ENCODE results near the gene MNS1. TPM values are rescaled to one million over a fixed set of nuclear protein-coding genes. Genes with fewer than 3 reads are reported as not detected.

Gene MNS1
- not detected for total RNA-seq (2013)
- polyA plus RNA-seq (under 1 TPM in 2 of 3 donors, not detected in 1; 0.03 to 0.29 TPM), polyA minus RNA-seq (not detected in 2 replicates), total RNA-seq (0 to 3.1 (median 0.18) reads per million in 11 experiments)

- Mint-ChIP-seq H3K27me3 (ENCODE audit: low read depth in 3 of 3) (no peaks in the 10 kb centered on the region), H3K4me3 (peak within 1 kb of the TSS; percentile 98 to 99), H3K9me3 (no peaks in the 10 kb centered on the region), H3K27ac (peak within 1 kb of the TSS; percentile 74 to 92 (median 84)), H3K36me3 (no peaks in the 10 kb centered on the region), H3K4me1 (peaks cover 29% of the 10 kb centered on the region)
- H3K4me2 ChIP-seq (replicated peaks; ENCODE audit: extremely low read depth, low read length, poor library complexity, severe bottlenecking) = peak within 1 kb of the TSS; percentile 74
- no peaks in the 10 kb centered on the region for H3K9me3 ChIP-seq (replicated peaks in 1 of 2; ENCODE audit: control insufficient read depth in 1 of 2, insufficient read depth in 1 of 2, low read length in 2 of 2)
- peak within 1 kb of the TSS; percentile 44 for H3K9ac ChIP-seq (ENCODE audit: insufficient read depth, low read length, poor library complexity, severe bottlenecking)
- H3K27me3 ChIP-seq (ENCODE audit: control insufficient read depth in 2 of 2, insufficient read depth in 2 of 2, low read length in 2 of 2) = no peaks in the 10 kb centered on the region
- DNase-seq = peak; percentile 81 to 91 (median 90)
- peak within 1 kb of the TSS in 1 of 2 donors; percentile 36 for H3K27ac ChIP-seq (ENCODE audit: low read depth in 1 of 2, low read length in 2 of 2)
- peak within 1 kb of the TSS; percentile 73 for H2AFZ ChIP-seq (ENCODE audit: insufficient read depth, low read depth, low read length, poor library complexity, severe bottlenecking)
- peaks cover 14 to 27% of the 10 kb centered on the region in 2 donors for H3K4me1 ChIP-seq (ENCODE audit: control insufficient read depth in 1 of 2, insufficient read depth in 2 of 2, low read length in 2 of 2)
- intact Hi-C loops (cut with micrococcal nuclease) = loop anchor here in 1 of 2 donors (5.0 kb wide), 1 partner anchor 228 kb away; no protein-coding TSS in a partner anchor
- 1% methylated on average over 37 of the region's 38 CpGs for WGBS (ENCODE audit: insufficient coverage)
- H3K4me3 ChIP-seq (replicated peaks in 1 of 3; ENCODE audit: low read depth in 2 of 3, low read length in 3 of 3) = peak within 1 kb of the TSS; percentile 59 to 81 (median 60)
- H4K20me1 ChIP-seq (ENCODE audit: insufficient read depth, low read length) = no peaks in the 10 kb centered on the region
- TF ChIP-seq CTCF (IDR thresholded peaks at IDR 0.05) = no peak
- H3K36me3 ChIP-seq (replicated peaks in 1 of 2; ENCODE audit: control insufficient read depth in 1 of 2, insufficient read depth in 2 of 2, low read length in 2 of 2) = no peaks in the 10 kb centered on the region
- no peaks in the 10 kb centered on the region for H3K79me2 ChIP-seq (ENCODE audit: insufficient read depth, low read length)
Measured at GRCh38 chr15:56464893-56465520, at the start of gene MNS1. MNS1 (minus strand) TSS chr15:56465137; CDS start chr15:56464972, 165 bp downstream.

- peak; percentile 6 to 27 (median 19) for DNase-seq
- Histone ChIP-seq H3K4me3 (replicated peaks in 1 of 3; ENCODE audit: low read depth in 2 of 3, low read length in 3 of 3) (no peak overlapping the region), H3K27me3 (ENCODE audit: control insufficient read depth in 2 of 2, insufficient read depth in 2 of 2, low read length in 2 of 2) (no peaks in the 10 kb centered on the region), H3K27ac (ENCODE audit: low read depth in 1 of 2, low read length in 2 of 2) (no peak overlapping the region), H4K20me1 (ENCODE audit: insufficient read depth, low read length) (no peaks in the 10 kb centered on the region), H3K79me2 (ENCODE audit: insufficient read depth, low read length) (no peaks in the 10 kb centered on the region), H3K4me1 (ENCODE audit: control insufficient read depth in 1 of 2, insufficient read depth in 2 of 2, low read length in 2 of 2) (no peaks in the 10 kb centered on the region), H3K36me3 (replicated peaks in 1 of 2; ENCODE audit: control insufficient read depth in 1 of 2, insufficient read depth in 2 of 2, low read length in 2 of 2) (no peaks in the 10 kb centered on the region), H3K4me2 (replicated peaks; ENCODE audit: extremely low read depth, low read length, poor library complexity, severe bottlenecking) (no peak overlapping the region), H2AFZ (ENCODE audit: insufficient read depth, low read depth, low read length, poor library complexity, severe bottlenecking) (peak overlapping the region; percentile 12), H3K9me3 (replicated peaks in 1 of 2; ENCODE audit: control insufficient read depth in 1 of 2, insufficient read depth in 1 of 2, low read length in 2 of 2) (no peaks in the 10 kb centered on the region), H3K9ac (ENCODE audit: insufficient read depth, low read length, poor library complexity, severe bottlenecking) (no peak overlapping the region)
- peaks cover 0 to 2% (median 0%) of the 10 kb centered on the region in 7 donors for H3K9me3 Mint-ChIP-seq
- 57% methylated on average over 4 of the region's 7 CpGs for WGBS (ENCODE audit: insufficient coverage)
- no peaks in the 10 kb centered on the region for H3K36me3 Mint-ChIP-seq
- peaks cover 0 to 3% (median 1%) of the 10 kb centered on the region in 3 donors for H3K27me3 Mint-ChIP-seq (ENCODE audit: low read depth in 3 of 3)
- no peak overlapping the region for H3K27ac Mint-ChIP-seq
- H3K4me3 Mint-ChIP-seq = peak overlapping the region in 1 of 2 donors; percentile 49
- peak; percentile 72 for TF ChIP-seq CTCF (IDR thresholded peaks at IDR 0.05)
- intact Hi-C loops (cut with micrococcal nuclease) = loop anchor here in 1 of 2 donors (10.0 kb wide), 1 partner anchor 1028 kb away; no protein-coding TSS in a partner anchor
- H3K4me1 Mint-ChIP-seq = peaks cover 4% of the 10 kb centered on the region
Measured at GRCh38 chr15:56496635-56497034, 31.7 kb upstream of the MNS1 start.
